ENCODE measurements around the gene HECA.
"Not testable (repeated sequence)": the region's sequence is repeated elsewhere in the genome, so short reads cannot be mapped to it uniquely, and the experiment has no call there.

GRCh38 chr6:139228387-139228786 is 93.5 kb downstream of the HECA start:
- not testable (repeated sequence) for TF ChIP-seq CTCF, POLR2AphosphoS5, POLR2A (IDR thresholded peaks at IDR 0.05)
